Fibroblast of lung (primary cell): Measurements from ENCODE around the gene SULT1A1. TPM values are rescaled to one million over a fixed set of nuclear protein-coding genes. Genes with fewer than 3 reads are reported as not detected.
"Not testable (repeated sequence)": the region's sequence is repeated elsewhere in the genome, so short reads cannot be mapped to it uniquely, and the experiment has no call there.

Source experiments
- DNase-seq, 2 donors: peaks; one replicate each; pipeline versions ENCODE4 v3.0.0 to v3.0.0-alpha.2; 2010; ENCODE audit warnings: low read depth in 2 of 2
- H2AFZ ChIP-seq: 2 replicates; pipeline ENCODE4 v1.5.1; 2012; ENCODE audit warnings: low read length, control low read depth, inconsistent platforms
- H3K27ac ChIP-seq: 2 replicates; pipeline ENCODE4 v1.5.1; 2011; ENCODE audit warnings: low read length, control low read depth; ENCODE audit not compliant: insufficient read depth
- H3K27me3 ChIP-seq: 2 replicates; pipeline ENCODE4 v1.5.1; 2011; ENCODE audit warnings: mild to moderate bottlenecking, low read length; ENCODE audit not compliant: control insufficient read depth, insufficient read depth
- H3K36me3 ChIP-seq: 2 replicates; pipeline ENCODE4 v1.5.1; 2011; ENCODE audit warnings: low read length; ENCODE audit not compliant: control insufficient read depth, insufficient read depth
- H3K4me1 ChIP-seq: 2 replicates; pipeline ENCODE4 v1.5.1; 2011; ENCODE audit warnings: low read length; ENCODE audit not compliant: control insufficient read depth, insufficient read depth; ENCODE audit errors: extremely low read depth
- H3K4me2 ChIP-seq: 2 replicates; pipeline ENCODE4 v1.5.1; 2011; ENCODE audit warnings: low read length, control low read depth; ENCODE audit not compliant: insufficient read depth; ENCODE audit errors: extremely low read depth
- H3K4me3 ChIP-seq, 4 experiments: fragments of 200-600 bp in 1 of 4; sonication (generic) in 1 of 4; replicated peaks in 1 of 4; 2 replicates each; pipeline ENCODE4 v1.5.1; 2011 to 2016; ENCODE audit warnings: low read length in 4 of 4, low read depth in 3 of 4, mild to moderate bottlenecking in 3 of 4, control low read depth in 2 of 4, inconsistent platforms in 1 of 4, mixed read lengths in 1 of 4; ENCODE audit not compliant: insufficient read depth in 1 of 4; ENCODE audit errors: control extremely low read depth in 1 of 4
- H3K79me2 ChIP-seq: 2 replicates; pipeline ENCODE4 v1.5.1; 2012; ENCODE audit warnings: mild to moderate bottlenecking, low read length, inconsistent platforms; ENCODE audit not compliant: control insufficient read depth, insufficient read depth
- H3K9ac ChIP-seq: 2 replicates; pipeline ENCODE4 v1.5.1; 2011; ENCODE audit warnings: mild to moderate bottlenecking, low read length, control low read depth; ENCODE audit not compliant: insufficient read depth
- H3K9me3 ChIP-seq: 2 replicates; pipeline ENCODE4 v1.5.1; 2012; ENCODE audit warnings: low read depth, low read length; ENCODE audit not compliant: control insufficient read depth, insufficient read depth
- H4K20me1 ChIP-seq: 2 replicates; pipeline ENCODE4 v1.5.1; 2011; ENCODE audit warnings: low read length; ENCODE audit not compliant: control insufficient read depth, insufficient read depth; ENCODE audit errors: extremely low read depth
- CTCF ChIP-seq, 2 donors: IDR thresholded peaks in 1 of 2; conservative IDR thresholded peaks in 1 of 2; 1 replicate in 1 of 2; 2 replicates in 1 of 2; pipeline ENCODE4 v1.5.1; 2011 to 2012; ENCODE audit warnings: low read length in 2 of 2, control low read depth in 1 of 2, inconsistent platforms in 1 of 2, low read depth in 1 of 2, mild to moderate bottlenecking in 1 of 2
- EZH2 ChIP-seq: IDR thresholded peaks from 2 replicates; pipeline ENCODE4 v1.5.1; 2012; ENCODE audit warnings: low read length, control low read depth, mild to moderate bottlenecking; ENCODE audit errors: missing control alignments
- polyA plus RNA-seq, 2 donors: library from polyadenylated mRNA; depleted of rRNA in 1 of 2; stranded (reverse) in 1 of 2; unstranded in 1 of 2; fragments of >200 nt; gene quantifications; 2 replicates each; pipeline ENCODE4 v1.2.1, GENCODE V29; 2011 to 2012; ENCODE audit warnings: missing spikeins in 1 of 2
- total RNA-seq: library from RNA; depleted of rRNA; stranded (reverse); fragments of >200 nt; gene quantifications from 2 replicates; pipeline ENCODE4 v1.2.1, GENCODE V29; 2014

The SULT1A1 gene
- total and polyA plus RNA-seq, 2 donors (not counting 1 experiment from before 2014, with no cell fraction given) = 1.3 to 1.7 TPM

DNA sequence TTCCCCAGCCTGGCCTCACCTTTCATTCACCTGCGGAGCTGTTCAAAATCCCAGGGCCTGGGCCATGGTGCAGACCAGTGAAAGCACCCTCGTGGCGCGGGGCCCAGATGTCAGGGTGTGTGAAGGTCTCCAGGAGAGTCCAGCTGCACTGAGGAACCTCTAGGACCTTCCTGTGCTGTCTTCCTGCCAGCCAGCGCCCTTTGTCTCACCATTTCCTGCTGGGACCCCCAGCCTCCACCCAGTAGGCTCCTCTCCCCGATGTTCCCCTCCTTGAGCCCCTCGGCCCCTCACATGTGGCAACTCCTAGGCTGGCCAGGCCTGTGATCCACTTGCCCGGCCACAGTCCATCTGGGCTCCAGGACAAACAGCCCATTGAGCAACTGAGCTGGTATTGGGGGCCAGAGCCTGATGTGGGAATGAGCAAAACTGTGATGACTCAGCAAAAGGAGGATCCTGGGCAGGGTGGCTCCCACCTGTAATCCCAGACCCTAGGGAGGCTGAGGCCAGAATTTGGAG, 13.7 kb downstream of the SULT1A1 start:
- no peaks in the 10 kb centered on the region for H3K9me3 ChIP-seq
- no peak overlapping the region for H2AFZ ChIP-seq
- no peak for DNase-seq
- no peaks in the 10 kb centered on the region for H3K36me3 ChIP-seq
- H3K4me1 ChIP-seq = no peaks in the 10 kb centered on the region
- H3K9ac ChIP-seq = no peak overlapping the region
- H3K4me2 ChIP-seq = no peak overlapping the region
- TF ChIP-seq CTCF (conservative IDR thresholded peaks at IDR 0.05 in 1 of 2, IDR thresholded peaks at IDR 0.05 in 1 of 2; ENCODE audit: low read depth in 1 of 2, low read length in 2 of 2) = no peak
- TF ChIP-seq EZH2 = no peak
- H3K27me3 ChIP-seq = no peaks in the 10 kb centered on the region
- H3K79me2 ChIP-seq = no peaks in the 10 kb centered on the region
- no peak overlapping the region for H3K4me3 ChIP-seq
- no peak overlapping the region for H3K27ac ChIP-seq
- H4K20me1 ChIP-seq = no peaks in the 10 kb centered on the region

DNA sequence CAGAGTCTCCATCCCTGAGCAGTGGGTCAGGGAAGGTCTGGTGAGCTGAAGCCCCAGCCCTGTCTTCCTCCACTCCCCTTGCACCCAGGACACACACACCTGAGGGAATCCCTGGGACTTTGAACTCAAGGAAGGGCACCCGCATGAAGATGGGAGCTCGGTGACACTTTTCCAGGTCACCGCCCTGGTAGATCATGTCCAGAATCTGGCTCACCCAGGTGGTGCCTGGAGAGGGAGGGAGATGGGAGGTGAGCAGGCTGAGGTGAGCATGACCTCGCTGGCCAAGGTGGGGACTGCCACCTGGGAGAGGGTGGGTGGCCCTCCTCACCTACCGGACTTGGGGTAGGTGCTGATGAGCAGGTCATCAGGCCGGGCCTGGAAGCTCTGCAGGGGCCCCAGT, 14.4 kb downstream of the SULT1A1 start:
- not testable (repeated sequence) for H3K79me2 ChIP-seq, H3K9ac ChIP-seq, H3K4me2 ChIP-seq, H4K20me1 ChIP-seq, DNase-seq, H3K4me3 ChIP-seq, H3K27ac ChIP-seq, H2AFZ ChIP-seq, H3K36me3 ChIP-seq, H3K4me1 ChIP-seq, H3K27me3 ChIP-seq, H3K9me3 ChIP-seq

DNA sequence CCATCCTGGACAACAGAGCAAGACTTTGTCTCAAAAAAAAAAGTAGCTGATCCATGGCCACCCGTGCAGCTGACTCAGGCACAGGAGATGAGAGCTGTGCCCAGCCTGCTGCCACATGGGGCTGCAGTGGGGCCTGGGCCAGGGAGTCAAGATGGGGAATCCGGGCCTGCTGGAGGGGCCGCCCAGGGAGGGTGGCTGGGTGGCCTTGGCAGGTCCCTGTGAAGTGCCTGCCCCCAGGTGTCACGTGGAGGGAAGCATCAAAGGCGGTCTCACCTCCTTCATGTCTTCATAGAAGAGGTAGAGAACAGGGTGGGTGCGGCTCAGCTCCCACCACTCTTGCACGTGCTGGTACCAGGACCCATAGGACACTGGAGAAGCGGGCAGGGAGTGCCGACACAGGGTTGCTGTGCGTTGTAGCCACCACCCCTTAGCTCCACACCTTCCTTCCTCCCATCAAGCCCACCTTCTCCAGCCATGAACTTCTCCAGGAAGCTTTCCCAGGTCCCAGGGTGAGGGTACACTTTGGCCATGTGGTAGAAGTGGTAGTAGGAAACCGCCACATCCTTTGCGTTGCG, 16.8 kb downstream of the SULT1A1 start:
- Histone ChIP-seq H3K79me2 (no peaks in the 10 kb centered on the region), H3K4me3 (no peak overlapping the region), H3K9me3 (no peaks in the 10 kb centered on the region), H3K27ac (no peak overlapping the region), H3K36me3 (no peaks in the 10 kb centered on the region), H3K4me1 (no peaks in the 10 kb centered on the region), H3K4me2 (no peak overlapping the region), H3K9ac (no peak overlapping the region), H2AFZ (no peak overlapping the region), H3K27me3 (no peaks in the 10 kb centered on the region), H4K20me1 (no peaks in the 10 kb centered on the region)
- no peak for TF ChIP-seq CTCF (conservative IDR thresholded peaks at IDR 0.05 in 1 of 2, IDR thresholded peaks at IDR 0.05 in 1 of 2; ENCODE audit: low read depth in 1 of 2, low read length in 2 of 2)
- no peak for TF ChIP-seq EZH2
- DNase-seq = no peak
